ENCODE results near the gene PRKG2. TPM values are rescaled to one million over a fixed set of nuclear protein-coding genes. Genes with fewer than 3 reads are reported as not detected.

The PRKG2 gene
- total RNA-seq, 1 experiment from 2014 or later: 0.59 TPM

DNA sequence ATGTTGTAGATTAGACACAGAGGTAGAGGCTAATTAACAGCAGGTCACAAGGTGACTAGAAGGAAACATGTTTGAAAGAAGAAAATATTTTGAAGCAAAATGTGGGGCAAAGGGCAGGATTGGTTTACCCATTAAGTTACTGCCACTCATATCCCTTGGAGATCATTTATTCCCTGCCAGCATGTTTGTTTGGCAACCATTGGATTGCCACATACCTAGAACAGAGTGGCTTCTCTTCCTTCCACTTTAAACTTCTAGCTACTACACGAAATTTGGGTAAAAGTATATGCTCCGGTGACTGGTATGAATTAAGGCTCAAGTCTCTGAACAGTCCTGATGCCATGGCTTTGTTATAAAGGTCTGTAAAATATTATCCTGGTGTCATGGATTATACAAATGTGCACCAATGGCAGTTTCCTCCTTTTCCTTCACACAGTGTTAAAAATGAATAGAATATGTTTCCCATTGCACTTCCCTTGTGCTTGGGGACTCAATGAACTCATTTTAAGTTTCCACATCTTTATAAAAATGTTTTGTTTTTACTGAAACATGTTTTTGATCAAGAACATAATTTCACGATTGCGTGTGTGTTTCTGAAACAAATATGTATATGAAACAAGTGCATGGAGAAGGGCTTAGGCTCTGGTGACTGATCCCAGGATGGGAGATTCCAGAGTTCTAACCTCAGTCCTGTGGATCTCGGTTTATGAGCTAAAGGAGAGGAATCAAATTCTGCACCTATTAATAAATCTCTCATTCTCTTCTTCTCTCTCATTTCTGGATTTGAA, 172.2 kb downstream of the PRKG2 start:
- ATAC-seq: no peak
- no peaks in the 10 kb centered on the region for H3K4me1 ChIP-seq (ENCODE audit: control insufficient read depth, insufficient read depth, low read length)
- TF ChIP-seq TCF7L2 (IDR thresholded peaks at IDR 0.05; ENCODE audit: low read depth, low read length) (no peak), SIN3A (IDR thresholded peaks at IDR 0.05; ENCODE audit: borderline replicate concordance, insufficient read depth, low read depth, low read length) (no peak), POLR2AphosphoS5 (IDR thresholded peaks at IDR 0.05; ENCODE audit: low read depth, low read length) (no peak)
- TF ChIP-seq, protein P1, sequence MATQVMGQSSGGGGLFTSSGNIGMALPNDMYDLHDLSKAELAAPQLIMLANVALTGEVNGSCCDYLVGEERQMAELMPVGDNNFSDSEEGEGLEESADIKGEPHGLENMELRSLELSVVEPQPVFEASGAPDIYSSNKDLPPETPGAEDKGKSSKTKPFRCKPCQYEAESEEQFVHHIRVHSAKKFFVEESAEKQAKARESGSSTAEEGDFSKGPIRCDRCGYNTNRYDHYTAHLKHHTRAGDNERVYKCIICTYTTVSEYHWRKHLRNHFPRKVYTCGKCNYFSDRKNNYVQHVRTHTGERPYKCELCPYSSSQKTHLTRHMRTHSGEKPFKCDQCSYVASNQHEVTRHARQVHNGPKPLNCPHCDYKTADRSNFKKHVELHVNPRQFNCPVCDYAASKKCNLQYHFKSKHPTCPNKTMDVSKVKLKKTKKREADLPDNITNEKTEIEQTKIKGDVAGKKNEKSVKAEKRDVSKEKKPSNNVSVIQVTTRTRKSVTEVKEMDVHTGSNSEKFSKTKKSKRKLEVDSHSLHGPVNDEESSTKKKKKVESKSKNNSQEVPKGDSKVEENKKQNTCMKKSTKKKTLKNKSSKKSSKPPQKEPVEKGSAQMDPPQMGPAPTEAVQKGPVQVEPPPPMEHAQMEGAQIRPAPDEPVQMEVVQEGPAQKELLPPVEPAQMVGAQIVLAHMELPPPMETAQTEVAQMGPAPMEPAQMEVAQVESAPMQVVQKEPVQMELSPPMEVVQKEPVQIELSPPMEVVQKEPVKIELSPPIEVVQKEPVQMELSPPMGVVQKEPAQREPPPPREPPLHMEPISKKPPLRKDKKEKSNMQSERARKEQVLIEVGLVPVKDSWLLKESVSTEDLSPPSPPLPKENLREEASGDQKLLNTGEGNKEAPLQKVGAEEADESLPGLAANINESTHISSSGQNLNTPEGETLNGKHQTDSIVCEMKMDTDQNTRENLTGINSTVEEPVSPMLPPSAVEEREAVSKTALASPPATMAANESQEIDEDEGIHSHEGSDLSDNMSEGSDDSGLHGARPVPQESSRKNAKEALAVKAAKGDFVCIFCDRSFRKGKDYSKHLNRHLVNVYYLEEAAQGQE (IDR thresholded peaks at IDR 0.05; ENCODE audit: insufficient read depth in 1 of 2, low read depth in 2 of 2, low read length in 1 of 2): no peak
- TF ChIP-seq, protein P2, sequence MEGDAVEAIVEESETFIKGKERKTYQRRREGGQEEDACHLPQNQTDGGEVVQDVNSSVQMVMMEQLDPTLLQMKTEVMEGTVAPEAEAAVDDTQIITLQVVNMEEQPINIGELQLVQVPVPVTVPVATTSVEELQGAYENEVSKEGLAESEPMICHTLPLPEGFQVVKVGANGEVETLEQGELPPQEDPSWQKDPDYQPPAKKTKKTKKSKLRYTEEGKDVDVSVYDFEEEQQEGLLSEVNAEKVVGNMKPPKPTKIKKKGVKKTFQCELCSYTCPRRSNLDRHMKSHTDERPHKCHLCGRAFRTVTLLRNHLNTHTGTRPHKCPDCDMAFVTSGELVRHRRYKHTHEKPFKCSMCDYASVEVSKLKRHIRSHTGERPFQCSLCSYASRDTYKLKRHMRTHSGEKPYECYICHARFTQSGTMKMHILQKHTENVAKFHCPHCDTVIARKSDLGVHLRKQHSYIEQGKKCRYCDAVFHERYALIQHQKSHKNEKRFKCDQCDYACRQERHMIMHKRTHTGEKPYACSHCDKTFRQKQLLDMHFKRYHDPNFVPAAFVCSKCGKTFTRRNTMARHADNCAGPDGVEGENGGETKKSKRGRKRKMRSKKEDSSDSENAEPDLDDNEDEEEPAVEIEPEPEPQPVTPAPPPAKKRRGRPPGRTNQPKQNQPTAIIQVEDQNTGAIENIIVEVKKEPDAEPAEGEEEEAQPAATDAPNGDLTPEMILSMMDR (IDR thresholded peaks at IDR 0.05): no peak
- no peak for DNase-seq (ENCODE audit: low read depth, low spot score)
- no peaks in the 10 kb centered on the region for H3K9me3 ChIP-seq (ENCODE audit: control insufficient read depth, insufficient read depth, low read depth, low read length)
- no peak overlapping the region for H3K4me3 ChIP-seq (ENCODE audit: low read depth in 2 of 2, low read length in 2 of 2)
- no TSS peak for BruUV-seq (replicated peaks)
- CTCF ChIA-PET: no interaction called here
- H3K27me3 ChIP-seq (ENCODE audit: control insufficient read depth, insufficient read depth, low read length): no peaks in the 10 kb centered on the region
- POLR2A ChIA-PET: no interaction called here
- intact Hi-C loops (cut with micrococcal nuclease; ENCODE audit: unreplicated experiment): loop anchor here (10.0 kb wide), 1 partner anchor 418 kb away; no protein-coding TSS in a partner anchor
- H3K27ac ChIP-seq (ENCODE audit: low read length): no peak overlapping the region
- H3K36me3 ChIP-seq (ENCODE audit: control insufficient read depth, insufficient read depth, low read length): no peaks in the 10 kb centered on the region
- in situ Hi-C loops (cut with HindIII; ENCODE audit: low pct_unique_long_range_greater_than_20kb, low sequenced_read_pairs): no loop called here

DNA sequence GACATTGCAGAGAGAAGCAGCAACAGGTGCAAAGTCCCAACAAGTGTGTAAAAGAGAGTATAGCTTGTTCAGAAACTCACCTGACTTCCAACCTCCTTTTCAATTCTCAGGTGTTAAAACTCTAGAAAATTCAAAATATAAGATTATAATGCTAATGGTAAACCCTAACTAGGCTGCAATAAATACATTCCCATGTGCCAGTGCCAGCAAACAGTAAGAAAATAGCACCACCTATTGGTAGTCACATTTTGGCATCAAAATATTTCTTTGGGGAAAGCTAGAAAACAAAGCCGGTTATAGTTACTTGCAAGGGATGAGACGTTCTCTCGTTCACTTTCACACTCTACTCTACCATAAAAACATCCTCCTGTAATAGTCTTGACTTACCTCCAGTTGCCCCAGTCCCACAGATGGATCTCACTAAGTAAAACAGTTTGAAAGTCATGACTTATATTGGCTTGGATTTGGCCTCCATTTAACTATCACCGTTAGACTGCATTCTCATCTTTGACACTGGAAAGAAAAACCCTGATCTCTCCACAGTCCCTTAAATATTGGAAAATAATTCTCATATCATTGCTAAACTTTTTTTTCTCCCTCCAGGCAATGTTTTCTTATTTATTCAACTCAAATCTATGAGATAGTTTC, 174.9 kb downstream of the PRKG2 start:
- no peak overlapping the region for H3K4me3 ChIP-seq (ENCODE audit: low read depth in 2 of 2, low read length in 2 of 2)
- no peaks in the 10 kb centered on the region for H3K9me3 ChIP-seq (ENCODE audit: control insufficient read depth, insufficient read depth, low read depth, low read length)
- ChIA-PET POLR2A (no interaction called here), CTCF (interaction anchor here (0.8 to 1.0 kb wide), 2 partner anchors 9 to 677 kb away, joined by 3 to 5 read pairs; no protein-coding TSS in a partner anchor)
- no peaks in the 10 kb centered on the region for H3K36me3 ChIP-seq (ENCODE audit: control insufficient read depth, insufficient read depth, low read length)
- DNase-seq (ENCODE audit: low read depth, low spot score): no peak
- no peaks in the 10 kb centered on the region for H3K27me3 ChIP-seq (ENCODE audit: control insufficient read depth, insufficient read depth, low read length)
- BruUV-seq (replicated peaks): no TSS peak
- in situ Hi-C loops (cut with HindIII; ENCODE audit: low pct_unique_long_range_greater_than_20kb, low sequenced_read_pairs): no loop called here
- no peak overlapping the region for H3K27ac ChIP-seq (ENCODE audit: low read length)
- TF ChIP-seq POLR2AphosphoS5 (IDR thresholded peaks at IDR 0.05; ENCODE audit: low read depth, low read length) (no peak), TCF7L2 (IDR thresholded peaks at IDR 0.05; ENCODE audit: low read depth, low read length) (no peak), SIN3A (IDR thresholded peaks at IDR 0.05; ENCODE audit: borderline replicate concordance, insufficient read depth, low read depth, low read length) (no peak)
- TF ChIP-seq, protein P1 (IDR thresholded peaks at IDR 0.05; ENCODE audit: insufficient read depth in 1 of 2, low read depth in 2 of 2, low read length in 1 of 2): no peak
- TF ChIP-seq, protein P2 (IDR thresholded peaks at IDR 0.05): peak; percentile 49; the same call in 1 of the 2 replicates
- H3K4me1 ChIP-seq (ENCODE audit: control insufficient read depth, insufficient read depth, low read length): no peaks in the 10 kb centered on the region
- no peak for ATAC-seq
- intact Hi-C loops (cut with micrococcal nuclease; ENCODE audit: unreplicated experiment): loop anchor here (10.0 kb wide), 1 partner anchor 415 kb away; no protein-coding TSS in a partner anchor
